Spinal cord (tissue), 10 donors: Measurements from ENCODE around the gene GLT6D1. TPM values are rescaled to one million over a fixed set of nuclear protein-coding genes. Genes with fewer than 3 reads are reported as not detected.

Experiments
- DNase-seq, 6 donors: peaks; one replicate each; pipeline versions ENCODE4 v3.0.0 to v3.0.0-alpha.2; 2013 to 2015; ENCODE audit warnings: low spot score in 6 of 6, low read depth in 4 of 6
- H3K27ac ChIP-seq: one replicate; pipeline ENCODE4 v1.5.1; 2013; ENCODE audit warnings: low read depth, low read length, control low read depth
- H3K27me3 ChIP-seq: one replicate; pipeline ENCODE4 v1.6.1; 2013; ENCODE audit warnings: low read length; ENCODE audit not compliant: control insufficient read depth, insufficient read depth
- H3K36me3 ChIP-seq: one replicate; pipeline ENCODE4 v1.6.1; 2013; ENCODE audit warnings: low read length; ENCODE audit not compliant: control insufficient read depth, insufficient read depth
- H3K4me1 ChIP-seq: one replicate; pipeline ENCODE4 v1.6.1; 2013; ENCODE audit warnings: low read length; ENCODE audit not compliant: control insufficient read depth, insufficient read depth
- H3K4me3 ChIP-seq: one replicate; pipeline ENCODE4 v1.5.1; 2013; ENCODE audit warnings: low read depth, low read length, control low read depth
- H3K9me3 ChIP-seq: one replicate; pipeline ENCODE4 v1.6.1; 2013; ENCODE audit warnings: low read length; ENCODE audit not compliant: control insufficient read depth, insufficient read depth
- WGBS: methylation state at CpG from one replicate; pipeline ENCODE4 v1.1.5; 2013; ENCODE audit warnings: missing lambda C conversion rate; ENCODE audit not compliant: insufficient coverage; 5-methylcytosine and 5-hydroxymethylcytosine counted together
- polyA plus RNA-seq, 2 donors: library from polyadenylated mRNA; unstranded; fragments of 120-200 nt; gene quantifications; one replicate each; pipeline ENCODE4 v1.2.1, GENCODE V29; 2013; ENCODE audit not compliant: insufficient read length in 2 of 2
- total RNA-seq, 2 donors: library from RNA; depleted of rRNA in 1 of 2; stranded (reverse); fragments of 120-200 nt in 1 of 2; fragments of >200 nt in 1 of 2; gene quantifications; one replicate each; pipeline versions ENCODE4 v1.2.3 to v1.2.4, GENCODE V29; 2013 to 2014
- donor health status: healthy.

The GLT6D1 gene
- total and polyA plus RNA-seq, 4 donors, result not detected

DNA sequence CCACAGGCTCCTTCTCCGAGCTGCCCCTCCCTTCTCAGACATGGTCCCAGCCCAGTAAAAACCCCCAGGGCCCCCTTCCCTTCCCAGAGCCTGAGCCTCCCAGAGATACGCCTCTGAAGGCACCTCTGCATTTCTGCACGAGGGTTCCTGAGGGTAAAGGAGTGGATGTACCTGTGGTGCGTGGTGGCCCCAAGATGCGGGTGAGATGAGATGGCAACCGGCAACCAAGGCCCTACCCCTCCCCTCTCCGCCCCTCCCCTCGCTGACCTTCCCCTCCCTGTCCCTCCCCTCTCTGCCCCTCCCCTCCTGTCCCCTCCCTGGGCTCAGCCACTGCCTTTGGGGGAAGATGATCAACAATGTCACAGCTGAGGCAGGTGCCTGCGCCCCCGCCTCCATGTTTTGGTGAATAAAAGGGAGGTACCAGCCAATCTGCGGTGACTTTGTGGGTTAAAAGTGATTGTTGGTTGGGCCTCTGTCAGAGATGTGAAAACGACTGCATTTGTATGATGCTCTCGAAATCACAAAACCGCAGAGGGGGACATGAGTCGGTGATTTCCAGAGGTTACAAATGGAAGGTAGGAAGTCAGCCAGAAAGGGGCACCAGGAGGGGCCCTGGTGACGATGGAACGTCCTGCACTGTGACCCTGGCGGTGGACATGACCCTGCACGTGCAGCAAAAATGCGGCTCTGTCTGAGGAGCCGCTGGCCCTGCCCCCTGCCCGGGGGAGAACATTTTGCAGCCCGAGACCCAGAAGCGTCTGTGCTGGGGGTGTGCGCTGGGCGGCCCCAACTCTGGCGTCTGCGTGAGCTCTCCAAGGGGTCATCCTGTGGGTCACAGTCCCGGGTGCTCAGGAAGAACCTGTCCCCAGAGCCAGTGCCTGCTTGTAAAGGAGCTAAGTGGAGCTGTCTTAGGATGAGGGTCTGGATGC lies 27.5 kb upstream of the GLT6D1 start:
- no peak for DNase-seq
- Histone ChIP-seq H3K27me3 (no peaks in the 10 kb centered on the region), H3K27ac (no peak overlapping the region), H3K4me1 (peaks cover 15% of the 10 kb centered on the region), H3K9me3 (no peaks in the 10 kb centered on the region), H3K36me3 (no peaks in the 10 kb centered on the region), H3K4me3 (no peak overlapping the region)
- 69% methylated on average over 20 of the region's 29 CpGs for WGBS

DNA sequence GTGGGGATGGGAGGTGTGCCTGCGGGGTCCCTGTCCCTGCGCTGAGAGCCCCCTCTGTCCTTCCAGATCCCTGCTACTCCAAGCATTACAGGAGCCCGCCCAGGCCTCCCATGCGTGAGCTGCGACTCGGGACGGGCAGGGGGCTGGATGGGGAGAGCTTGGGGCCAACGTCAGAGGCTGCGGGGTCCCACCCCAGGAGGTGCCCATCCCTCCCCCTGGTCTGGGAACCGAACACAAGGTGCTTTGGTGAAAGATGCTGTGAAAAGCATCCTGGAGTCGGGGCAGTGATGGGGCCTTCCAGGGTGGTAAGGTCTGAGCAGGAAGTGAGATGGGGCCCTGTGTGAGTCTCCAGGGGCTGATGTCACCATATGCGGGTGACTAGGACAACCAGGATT lies 26.5 kb upstream of the GLT6D1 start:
- H3K27me3 ChIP-seq, result no peaks in the 10 kb centered on the region
- no peaks in the 10 kb centered on the region for H3K36me3 ChIP-seq
- peaks cover 15% of the 10 kb centered on the region for H3K4me1 ChIP-seq
- no peaks in the 10 kb centered on the region for H3K9me3 ChIP-seq
- WGBS, result 94% methylated on average over 10 of the region's 12 CpGs
- DNase-seq, result no peak
- no peak overlapping the region for H3K27ac ChIP-seq
- no peak overlapping the region for H3K4me3 ChIP-seq

DNA sequence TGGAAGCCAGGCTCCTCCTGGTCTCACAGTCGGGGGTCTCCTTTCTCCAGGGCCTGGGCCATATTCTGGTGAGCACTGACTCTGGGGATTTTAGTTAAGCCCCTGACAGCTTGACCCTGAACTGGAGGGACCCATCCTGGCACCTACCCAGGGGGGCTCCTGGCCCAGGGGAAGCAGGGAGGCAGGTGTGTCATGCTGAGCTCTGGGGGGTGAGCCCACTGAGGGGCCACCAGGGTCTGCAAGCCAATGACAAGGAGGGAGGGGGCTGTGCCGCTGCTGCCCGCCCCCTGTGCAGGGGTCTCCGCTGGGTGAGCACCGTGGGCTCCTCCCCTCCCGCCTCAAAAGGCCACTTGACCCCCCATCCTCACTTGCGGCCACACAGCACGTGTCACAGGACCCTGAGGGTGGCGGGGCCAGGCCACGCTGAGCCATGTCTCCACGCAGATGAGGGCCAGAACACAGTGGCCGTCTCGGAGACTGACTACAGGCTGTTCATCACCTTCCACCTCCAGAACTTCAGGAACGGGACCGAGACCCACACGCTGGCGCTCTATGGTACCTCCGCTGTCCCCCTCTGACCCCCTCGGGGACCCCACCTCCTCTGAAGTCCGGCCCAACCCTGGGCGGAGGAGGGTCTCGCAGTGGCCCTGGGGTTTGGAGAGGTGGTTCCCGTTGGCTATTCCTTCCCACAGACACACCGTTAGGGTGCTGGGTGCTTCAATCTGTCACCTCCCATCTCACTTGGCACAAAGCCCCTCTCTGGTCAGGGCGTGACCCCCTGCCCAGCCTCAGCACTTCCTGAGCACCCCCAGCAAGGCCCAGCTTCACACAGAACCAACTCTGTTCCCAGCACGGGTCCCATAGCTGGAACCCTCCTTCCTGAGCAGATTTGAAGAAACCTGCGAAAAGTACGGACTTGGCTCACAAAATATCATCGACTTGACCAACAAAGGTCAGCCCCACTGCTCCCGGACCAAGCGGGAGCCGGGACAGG lies 25.8 kb upstream of the GLT6D1 start:
- Histone ChIP-seq H3K4me3 (no peak overlapping the region), H3K36me3 (no peaks in the 10 kb centered on the region), H3K9me3 (no peaks in the 10 kb centered on the region), H3K4me1 (peaks cover 15% of the 10 kb centered on the region), H3K27ac (no peak overlapping the region), H3K27me3 (no peaks in the 10 kb centered on the region)
- WGBS, result 90% methylated on average over 26 of the region's 32 CpGs
- no peak for DNase-seq

DNA sequence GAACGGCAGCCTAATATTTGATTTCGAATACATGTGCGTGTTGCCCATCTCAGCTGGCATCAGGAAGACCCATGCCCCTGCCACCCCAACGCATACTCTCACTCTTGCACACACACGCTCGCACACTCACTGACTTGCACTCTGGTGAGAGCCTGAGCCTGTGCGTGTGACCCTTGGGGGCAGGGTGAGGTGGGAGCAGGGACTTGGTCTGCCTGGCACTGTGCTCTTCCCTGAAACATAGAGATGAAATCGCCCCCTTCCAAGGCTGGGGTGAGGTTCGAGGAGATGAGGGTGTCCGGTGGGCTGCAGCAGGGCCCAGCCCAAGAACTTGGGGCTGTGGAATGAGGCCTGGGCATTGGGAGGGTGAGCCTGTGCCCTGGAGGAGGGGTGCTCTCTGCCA lies 24.9 kb upstream of the GLT6D1 start:
- H3K4me1 ChIP-seq, result peaks cover 15% of the 10 kb centered on the region
- no peaks in the 10 kb centered on the region for H3K36me3 ChIP-seq
- DNase-seq, result no peak
- 92% methylated on average over 10 of the region's 10 CpGs for WGBS
- H3K9me3 ChIP-seq, result no peaks in the 10 kb centered on the region
- H3K27ac ChIP-seq, result no peak overlapping the region
- no peak overlapping the region for H3K4me3 ChIP-seq
- H3K27me3 ChIP-seq, result no peaks in the 10 kb centered on the region

DNA sequence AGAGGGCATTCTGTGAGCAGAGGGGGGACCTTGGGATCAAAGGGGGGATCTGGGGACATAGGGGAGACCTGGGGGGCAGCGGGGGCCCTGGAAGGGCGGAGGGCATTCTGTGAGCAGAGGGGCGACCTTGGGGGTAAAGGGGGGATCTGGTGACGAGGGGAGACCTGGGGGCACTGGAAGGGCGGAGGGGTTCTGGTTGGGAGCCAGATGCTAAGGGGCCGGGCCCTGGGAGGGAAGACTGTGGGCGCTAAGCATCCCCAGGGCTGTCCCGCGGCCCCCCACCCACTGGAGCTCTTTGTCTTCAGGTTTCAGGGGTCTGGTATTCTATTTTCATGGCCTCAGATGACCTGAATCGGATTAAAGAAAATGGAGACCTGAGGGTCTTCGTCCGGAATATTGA lies 24.5 kb upstream of the GLT6D1 start:
- no peak overlapping the region for H3K4me3 ChIP-seq
- H3K4me1 ChIP-seq, result peaks cover 15% of the 10 kb centered on the region
- H3K36me3 ChIP-seq, result no peaks in the 10 kb centered on the region
- no peaks in the 10 kb centered on the region for H3K27me3 ChIP-seq
- no peak overlapping the region for H3K27ac ChIP-seq
- WGBS, result 89% methylated on average over 11 of the region's 12 CpGs
- H3K9me3 ChIP-seq, result no peaks in the 10 kb centered on the region
- no peak for DNase-seq

DNA sequence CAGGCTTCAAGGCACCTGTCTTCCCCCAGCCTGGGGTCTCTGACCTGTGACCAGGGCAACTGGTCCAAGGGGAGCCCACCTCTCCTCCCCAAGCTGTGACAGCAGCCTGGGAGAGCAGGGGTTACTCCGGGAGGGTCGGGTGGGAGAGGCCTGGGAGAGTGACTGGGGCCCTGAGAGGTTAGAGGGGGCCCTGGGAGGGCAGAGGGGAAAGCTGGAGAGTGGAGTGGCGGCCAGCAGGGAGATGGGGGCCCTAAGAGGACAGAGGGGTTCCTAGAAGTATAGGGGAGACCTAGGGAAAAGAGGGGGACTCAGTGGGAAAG lies 24.1 kb upstream of the GLT6D1 start:
- 65% methylated on average over 3 of the region's 3 CpGs for WGBS
- no peak for DNase-seq
- H3K9me3 ChIP-seq, result no peaks in the 10 kb centered on the region
- H3K27me3 ChIP-seq, result no peaks in the 10 kb centered on the region
- no peak overlapping the region for H3K4me3 ChIP-seq
- H3K4me1 ChIP-seq, result peaks cover 15% of the 10 kb centered on the region
- H3K27ac ChIP-seq, result no peak overlapping the region
- H3K36me3 ChIP-seq, result no peaks in the 10 kb centered on the region

DNA sequence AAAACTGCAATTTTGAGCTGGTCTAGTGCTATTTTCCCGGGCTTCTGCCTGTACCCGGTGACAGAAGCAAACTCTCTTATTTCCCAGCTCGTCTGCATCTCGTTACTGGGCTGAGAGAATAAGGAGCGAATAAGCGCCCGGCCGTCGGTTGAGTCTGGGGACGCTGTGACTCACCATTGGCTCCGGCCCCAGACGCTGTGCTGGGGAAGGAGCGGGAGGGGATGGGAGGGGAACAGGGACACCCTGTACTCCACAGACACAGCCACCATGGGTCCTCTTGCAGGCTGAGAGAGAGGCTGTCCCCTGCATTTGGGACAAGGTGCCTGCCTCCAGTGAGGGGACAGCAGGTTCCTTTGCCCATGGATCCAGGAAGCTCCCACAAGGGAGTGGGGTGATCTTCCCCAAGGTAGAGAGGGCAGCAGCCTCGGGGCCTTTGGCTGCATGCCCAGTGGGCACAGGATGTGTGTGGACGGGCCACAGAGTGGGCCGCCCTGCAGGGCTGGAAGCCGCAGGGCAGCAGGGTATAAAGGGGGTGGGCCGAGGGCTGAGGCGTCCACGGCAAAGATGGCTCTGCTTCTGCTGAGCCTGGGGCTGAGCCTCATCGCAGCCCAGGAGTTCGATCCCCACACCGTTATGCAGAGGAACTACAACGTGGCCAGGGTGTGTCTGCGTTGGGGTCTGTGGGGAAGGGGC lies 23.6 kb upstream of the GLT6D1 start, which contains the start of gene LCN9:
Gene LCN9 (plus strand): TSS at position 552 of the 693 bp plus-strand sequence. CDS start 13 bp downstream, at position 565.
- no peak within 1 kb of the TSS for H3K27ac ChIP-seq
- no peak within 1 kb of the TSS for H3K4me3 ChIP-seq
- H3K36me3 ChIP-seq, result no peaks in the 10 kb centered on the region
- no peaks in the 10 kb centered on the region for H3K27me3 ChIP-seq
- H3K9me3 ChIP-seq, result no peaks in the 10 kb centered on the region
- peaks cover 15% of the 10 kb centered on the region for H3K4me1 ChIP-seq
- peak in 4 of 6 donors; percentile 6 to 66 (median 16) for DNase-seq
- WGBS, result 58% methylated on average over 21 of the region's 25 CpGs

DNA sequence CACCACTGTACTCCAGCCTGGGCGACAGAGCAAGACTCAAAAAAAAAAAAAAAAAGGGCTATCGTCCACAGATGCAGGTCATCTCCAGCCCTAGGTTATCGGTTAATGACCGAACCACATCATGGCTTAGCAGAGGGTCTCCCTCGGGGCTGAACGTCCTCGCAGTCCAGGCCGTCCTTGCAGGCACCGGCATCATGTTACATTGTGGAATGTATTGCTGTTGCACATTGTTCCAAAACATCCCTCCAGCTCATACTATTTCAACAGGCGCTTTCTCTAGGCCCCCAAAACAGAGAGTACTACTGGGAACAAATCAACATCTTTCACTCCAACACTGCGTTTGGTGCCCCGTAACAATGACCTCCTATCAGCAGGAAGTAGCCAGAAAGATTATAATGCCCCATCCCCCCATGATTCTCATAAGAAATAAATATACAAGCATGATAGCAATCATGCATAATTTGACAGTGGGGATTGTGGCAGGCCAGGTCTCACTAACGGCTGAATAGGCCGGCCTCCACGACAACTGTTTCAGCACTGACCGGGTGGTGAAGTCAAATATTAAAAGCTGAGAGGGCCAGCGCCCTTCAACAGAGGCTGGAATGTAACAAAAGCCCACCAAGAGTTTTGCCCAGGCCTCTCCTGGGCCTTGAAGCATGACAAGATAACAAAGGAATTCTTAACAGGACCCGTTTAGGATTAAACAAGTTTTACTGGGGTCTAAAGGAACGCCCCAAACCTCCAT lies 22.6 kb upstream of the GLT6D1 start:
- no peak for DNase-seq
- H3K36me3 ChIP-seq, result no peaks in the 10 kb centered on the region
- H3K27ac ChIP-seq, result no peak overlapping the region

DNA sequence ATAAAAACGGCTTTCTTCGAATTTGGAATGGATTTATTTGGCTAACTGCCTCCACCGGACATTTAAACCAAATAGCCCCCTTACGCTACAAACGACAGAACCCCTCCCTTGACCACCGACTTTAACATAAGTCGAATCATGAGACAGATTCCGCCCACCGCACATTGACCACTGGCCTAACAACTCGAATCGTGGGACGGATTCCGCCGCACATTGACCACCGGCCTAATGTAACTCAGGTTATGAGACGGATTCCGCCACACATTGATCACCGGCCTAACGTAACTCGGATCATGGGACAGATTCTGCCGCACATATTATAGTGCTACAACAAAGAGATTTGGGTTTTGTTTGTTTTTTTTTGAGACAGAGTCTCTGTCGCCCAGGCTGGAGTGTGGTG lies 21.1 kb upstream of the GLT6D1 start:
- Histone ChIP-seq H3K9me3 (no peaks in the 10 kb centered on the region), H3K4me1 (peaks cover 8% of the 10 kb centered on the region), H3K27ac (no peak overlapping the region), H3K4me3 (no peak overlapping the region), H3K27me3 (no peaks in the 10 kb centered on the region), H3K36me3 (no peaks in the 10 kb centered on the region)
- DNase-seq, result no peak
- 96% methylated on average over 20 of the region's 22 CpGs for WGBS

More for the DNA sequence above, 22.6 kb upstream of the GLT6D1 start:
- Histone ChIP-seq H3K9me3 (no peaks in the 10 kb centered on the region), H3K27me3 (no peaks in the 10 kb centered on the region), H3K4me1 (peaks cover 8% of the 10 kb centered on the region), H3K4me3 (no peak overlapping the region)
- 44% methylated on average over 14 of the region's 19 CpGs for WGBS
